Measurements from ENCODE around the gene NCOA5. TPM values are rescaled to one million over a fixed set of nuclear protein-coding genes. Genes with fewer than 3 reads are reported as not detected.

NCOA5 gene
- total RNA-seq, 1 experiment from 2014 or later: 26.9 TPM

- CTCF ChIA-PET: no interaction called here
- peak overlapping the region; percentile 44; the same call in 1 of the 2 replicates for H3K4me2 ChIP-seq (ENCODE audit: low read length)
- H3K9me3 ChIP-seq (ENCODE audit: low read length): no peaks in the 10 kb centered on the region
- no TSS peak for BruUV-seq (replicated peaks)
- H3K4me3 ChIP-seq (ENCODE audit: low read length): no peak overlapping the region
- peaks cover 6% of the 10 kb centered on the region for H3F3A ChIP-seq (ENCODE audit: low read length, unreplicated experiment)
- peaks cover 22% of the 10 kb centered on the region for H3K27me3 ChIP-seq (ENCODE audit: low read length)
- peak overlapping the region; percentile 37; the same call in 1 of the 2 replicates for H3K27ac ChIP-seq (ENCODE audit: low read length)
- POLR2A ChIA-PET (ENCODE audit: unreplicated experiment): no interaction called here
- no peaks in the 10 kb centered on the region for H3K9me2 ChIP-seq (replicated peaks; ENCODE audit: low read length)
- no peak overlapping the region for H2AFZ ChIP-seq (ENCODE audit: low read length)
- no peaks in the 10 kb centered on the region for H3K36me3 ChIP-seq (ENCODE audit: low read depth, low read length)
- no peaks in the 10 kb centered on the region for H3K79me2 ChIP-seq (ENCODE audit: low read length)
- intact Hi-C loops (cut with micrococcal nuclease): no loop called here
- peak; percentile 67 for DNase-seq
- H3K9ac ChIP-seq (ENCODE audit: low read length): no peak overlapping the region
- H4K20me1 ChIP-seq (ENCODE audit: low read length): no peaks in the 10 kb centered on the region
- peaks cover 41% of the 10 kb centered on the region for H3K4me1 ChIP-seq (ENCODE audit: insufficient read depth, low read length)
- ATAC-seq: no peak
- no peak for TF ChIP-seq CTCF (conservative IDR thresholded peaks at IDR 0.05; ENCODE audit: low read depth, low read length)
- no peak for TF ChIP-seq EZH2 (IDR thresholded peaks at IDR 0.05; ENCODE audit: low read length, unreplicated experiment)
- no peak for TF ChIP-seq EZH2phosphoT487 (IDR thresholded peaks at IDR 0.05; ENCODE audit: borderline replicate concordance, low read length)
Measured at GRCh38 chr20:46126440-46127056, 36.8 kb upstream of the NCOA5 start.

DNA sequence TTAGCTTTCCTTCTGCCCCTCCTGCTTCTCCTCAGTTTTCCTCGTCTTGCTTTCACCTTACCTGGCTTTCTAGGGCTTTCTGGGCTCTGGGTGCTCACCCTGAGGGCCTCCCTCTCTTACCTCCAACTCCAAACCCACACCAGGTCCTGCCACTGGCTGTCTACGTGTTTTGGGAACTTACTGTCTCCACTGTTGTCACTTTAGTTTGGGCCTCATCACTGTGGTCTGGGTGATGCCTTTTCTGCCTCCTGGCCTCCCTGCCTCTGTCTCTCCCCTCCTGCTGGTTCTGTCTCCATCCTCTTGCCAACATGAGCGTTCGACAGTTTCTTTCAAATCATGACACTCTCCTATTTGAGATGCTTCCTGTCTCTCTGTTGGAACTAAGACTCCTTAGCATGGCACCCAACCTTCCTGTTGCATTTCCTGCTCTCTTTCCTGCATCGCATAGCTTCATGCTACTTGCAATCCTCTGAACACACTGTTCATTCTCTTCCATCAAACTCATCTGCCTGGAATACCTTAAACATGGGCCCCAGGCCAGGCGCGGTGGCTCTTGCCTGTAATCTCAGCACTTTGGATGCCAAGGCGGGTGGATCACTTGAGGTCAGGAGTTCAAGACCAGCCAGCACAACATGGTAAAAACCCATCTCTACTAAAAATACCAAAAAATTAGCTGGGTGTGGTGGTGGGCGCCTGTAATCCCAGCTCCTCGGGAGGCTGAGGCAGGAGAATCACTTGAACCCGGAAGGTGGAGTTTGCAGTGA is 33.9 kb upstream of the NCOA5 start:
- DNase-seq (no peak), ATAC-seq (no peak)
- H3K9me3 ChIP-seq (ENCODE audit: low read length): no peaks in the 10 kb centered on the region
- 0 out of 2 replicates have a peak, but pooled peaks cover under 1% of the 10 kb centered on the region for H3K27me3 ChIP-seq (ENCODE audit: low read length)
- H4K20me1 ChIP-seq (ENCODE audit: low read length): no peaks in the 10 kb centered on the region
- no peaks in the 10 kb centered on the region for H3K36me3 ChIP-seq (ENCODE audit: low read depth, low read length)
- H3K9ac ChIP-seq (ENCODE audit: low read length): no peak overlapping the region
- CTCF ChIA-PET: no interaction called here
- peaks cover 46% of the 10 kb centered on the region for H3K4me1 ChIP-seq (ENCODE audit: insufficient read depth, low read length)
- no peaks in the 10 kb centered on the region for H3K79me2 ChIP-seq (ENCODE audit: low read length)
- TF ChIP-seq CTCF (conservative IDR thresholded peaks at IDR 0.05; ENCODE audit: low read depth, low read length) (no peak), EZH2phosphoT487 (IDR thresholded peaks at IDR 0.05; ENCODE audit: borderline replicate concordance, low read length) (no peak), EZH2 (IDR thresholded peaks at IDR 0.05; ENCODE audit: low read length, unreplicated experiment) (no peak)
- H3K4me3 ChIP-seq (ENCODE audit: low read length): no peak overlapping the region
- H2AFZ ChIP-seq (ENCODE audit: low read length): no peak overlapping the region
- no TSS peak for BruUV-seq (replicated peaks)
- intact Hi-C loops (cut with micrococcal nuclease): no loop called here
- H3K27ac ChIP-seq (ENCODE audit: low read length): no peak overlapping the region
- no peaks in the 10 kb centered on the region for H3K9me2 ChIP-seq (replicated peaks; ENCODE audit: low read length)
- POLR2A ChIA-PET (ENCODE audit: unreplicated experiment): no interaction called here
- no peak overlapping the region for H3K4me2 ChIP-seq (ENCODE audit: low read length)
- H3F3A ChIP-seq (ENCODE audit: low read length, unreplicated experiment): peaks cover 6% of the 10 kb centered on the region
